Measurements from ENCODE around the gene GNA15. TPM values are rescaled to one million over a fixed set of nuclear protein-coding genes. Genes with fewer than 3 reads are reported as not detected.

The GNA15 gene
- total and polyA plus RNA-seq, 2 donors (not counting 3 experiments of a cell fraction or from before 2014, with no cell fraction given) = 0.17 TPM; not detected in 1

- Histone ChIP-seq H4K20me1 (replicated peaks; ENCODE audit: control insufficient read depth, extremely low read depth, insufficient read depth, low read length) (no peaks in the 10 kb centered on the region), H3K9me3 (replicated peaks; ENCODE audit: control insufficient read depth, insufficient read depth, low read length) (no peaks in the 10 kb centered on the region), H3K9ac (replicated peaks; ENCODE audit: extremely low read depth, insufficient read depth, low read length) (no peak overlapping the region), H3K9me1 (replicated peaks; ENCODE audit: control insufficient read depth, extremely low read depth, insufficient read depth, low read length) (no peaks in the 10 kb centered on the region), H3K4me3 (replicated peaks in 1 of 3; ENCODE audit: insufficient read depth in 1 of 3, low read depth in 1 of 3, low read length in 3 of 3) (no peak overlapping the region), H3K27me3 (ENCODE audit: control insufficient read depth in 2 of 2, insufficient read depth in 2 of 2, low read length in 2 of 2) (no peaks in the 10 kb centered on the region), H3K4me1 (ENCODE audit: control insufficient read depth, extremely low read depth, insufficient read depth, low read length) (peaks cover 6% of the 10 kb centered on the region), H3K27ac (ENCODE audit: insufficient read depth, low read depth, low read length) (no peak overlapping the region), H3K36me3 (ENCODE audit: control insufficient read depth in 2 of 2, extremely low read depth in 1 of 2, insufficient read depth in 2 of 2, low read length in 2 of 2) (no peaks in the 10 kb centered on the region), H3K4me2 (ENCODE audit: insufficient read depth, low read length) (no peak overlapping the region), H3K79me2 (ENCODE audit: control insufficient read depth, insufficient read depth, low read length) (no peaks in the 10 kb centered on the region), H2AFZ (ENCODE audit: low read depth, low read length) (no peak overlapping the region)
- ChIA-PET CTCF (interaction anchor here (1.3 kb wide), 1 partner anchor 47 kb away, joined by 3 read pairs; no protein-coding TSS in a partner anchor), POLR2A (no interaction called here)
- DNase-seq (ENCODE audit: low read depth, low spot score) = no peak
- dilution Hi-C loops (cut with MboI; ENCODE audit: extremely low pct_ligation_motif_present, low sequenced_read_pairs) = no loop called here
- FAIRE-seq = no peak
- no TSS peak for BruUV-seq (replicated peaks)
- TF ChIP-seq MYC (IDR thresholded peaks at IDR 0.05; ENCODE audit: low read depth, low read length) (no peak), POLR2A (IDR thresholded peaks at IDR 0.05; ENCODE audit: low read depth, low read length) (no peak)
- intact Hi-C loops (cut with micrococcal nuclease) = no loop called here
Measured at GRCh38 chr19:3176715-3177501, 41.1 kb downstream of the GNA15 start.

- Histone ChIP-seq H3K79me2 (ENCODE audit: control insufficient read depth, insufficient read depth, low read length) (no peaks in the 10 kb centered on the region), H3K27ac (ENCODE audit: insufficient read depth, low read depth, low read length) (no peak within 1 kb of the TSS), H3K9ac (replicated peaks; ENCODE audit: extremely low read depth, insufficient read depth, low read length) (no peak within 1 kb of the TSS), H2AFZ (ENCODE audit: low read depth, low read length) (peak within 1 kb of the TSS; percentile 54), H4K20me1 (replicated peaks; ENCODE audit: control insufficient read depth, extremely low read depth, insufficient read depth, low read length) (no peaks in the 10 kb centered on the region), H3K4me3 (replicated peaks in 1 of 3; ENCODE audit: insufficient read depth in 1 of 3, low read depth in 1 of 3, low read length in 3 of 3) (no peak within 1 kb of the TSS), H3K4me1 (ENCODE audit: control insufficient read depth, extremely low read depth, insufficient read depth, low read length) (peaks cover 6% of the 10 kb centered on the region), H3K27me3 (ENCODE audit: control insufficient read depth in 2 of 2, insufficient read depth in 2 of 2, low read length in 2 of 2) (no peaks in the 10 kb centered on the region), H3K4me2 (ENCODE audit: insufficient read depth, low read length) (no peak within 1 kb of the TSS), H3K9me1 (replicated peaks; ENCODE audit: control insufficient read depth, extremely low read depth, insufficient read depth, low read length) (no peaks in the 10 kb centered on the region), H3K9me3 (replicated peaks; ENCODE audit: control insufficient read depth, insufficient read depth, low read length) (no peaks in the 10 kb centered on the region), H3K36me3 (ENCODE audit: control insufficient read depth in 2 of 2, extremely low read depth in 1 of 2, insufficient read depth in 2 of 2, low read length in 2 of 2) (no peaks in the 10 kb centered on the region)
- TF ChIP-seq CTCF (IDR thresholded peaks at IDR 0.05; ENCODE audit: extremely low read depth in 1 of 2, insufficient read depth in 1 of 2, low read depth in 1 of 2, low read length in 2 of 2) = no peak
- TF ChIP-seq POLR2AphosphoS5 (IDR thresholded peaks at IDR 0.05; ENCODE audit: insufficient read depth, low read depth, low read length) = peak; percentile 29
- no peak for TF ChIP-seq GATA2 (IDR thresholded peaks at IDR 0.05; ENCODE audit: insufficient read depth, insufficient read length, low read depth, low read length)
- TF ChIP-seq POLR2A (IDR thresholded peaks at IDR 0.05; ENCODE audit: low read depth, low read length) = no peak
- DNase-seq (ENCODE audit: low read depth, low spot score) (peak; percentile 35), FAIRE-seq (no peak)
- intact Hi-C loops (cut with micrococcal nuclease) (no loop called here), dilution Hi-C loops (cut with MboI; ENCODE audit: extremely low pct_ligation_motif_present, low sequenced_read_pairs) (no loop called here)
- ChIA-PET POLR2A (no interaction called here), CTCF (interaction anchor here (1.3 kb wide), 1 partner anchor 49 kb away, joined by 4 read pairs; no protein-coding TSS in a partner anchor)
- no TSS peak for BruUV-seq (replicated peaks)
Measured at GRCh38 chr19:3178377-3178972, 42.6 kb downstream of the GNA15 start, which contains the start of gene S1PR4. Gene S1PR4 (plus strand): TSS chr19:3178769. CDS start chr19:3178793, 24 bp downstream.

All from endothelial cell of umbilical vein (primary cell).